A673 (cell line): ENCODE data around the gene OXSM. TPM values are rescaled to one million over a fixed set of nuclear protein-coding genes. Genes with fewer than 3 reads are reported as not detected.

Experiments
- BruUV-seq: library from RNA; stranded (reverse); fragments of 400-500 nt; replicated peaks from 2 replicates; lab custom pipeline; 2021; lab: Mats Ljungman, UMichigan
- CTCF ChIA-PET: fragments of 300-600 bp; sonication (Branson Sonifier 250); formaldehyde crosslinking; loops from one replicate; lab custom pipeline; 2022; ENCODE audit warnings: antibody characterized with exemption; lab: Charles Lee
- POLR2A ChIA-PET: fragments of 300-600 bp; sonication (Branson Sonifier 250); formaldehyde crosslinking; loops from one replicate; lab custom pipeline; 2022; ENCODE audit warnings: antibody characterized with exemption; ENCODE audit not compliant: low non-redundant PET; lab: Charles Lee
- DNase-seq: peaks from one replicate; pipeline ENCODE4 v3.0.0-alpha.2; 2015; ENCODE audit warnings: low spot score
- H3K27ac ChIP-seq: fragments of 200-600 bp; sonication (generic); 2 replicates; pipeline ENCODE4 v1.5.1; 2016; ENCODE audit warnings: mixed run types, low read depth, mild to moderate bottlenecking, mixed read lengths, antibody characterized with exemption, low read length; ENCODE audit not compliant: poor library complexity, severe bottlenecking
- H3K27me3 ChIP-seq: fragments of 200-600 bp; sonication (generic); replicated peaks from 2 replicates; pipeline ENCODE4 v1.6.1; 2017; ENCODE audit warnings: mixed run types, low read depth, mild to moderate bottlenecking, mixed read lengths, antibody characterized with exemption, low read length; ENCODE audit not compliant: insufficient read depth, poor library complexity
- H3K36me3 ChIP-seq: fragments of 200-600 bp; sonication (generic); 2 replicates; pipeline ENCODE4 v1.6.1; 2016; ENCODE audit warnings: mixed run types, mild to moderate bottlenecking, mixed read lengths, antibody characterized with exemption, low read length; ENCODE audit not compliant: insufficient read depth, poor library complexity, severe bottlenecking
- H3K4me1 ChIP-seq: fragments of 200-600 bp; sonication (generic); 2 replicates; pipeline ENCODE4 v1.6.1; 2017; ENCODE audit warnings: mixed run types, mild to moderate bottlenecking, mixed read lengths, antibody characterized with exemption, low read length; ENCODE audit not compliant: insufficient read depth, poor library complexity, severe bottlenecking
- H3K4me3 ChIP-seq: fragments of 200-600 bp; sonication (generic); 2 replicates; pipeline ENCODE4 v1.5.1; 2016; ENCODE audit warnings: low read depth, mixed run types, mild to moderate bottlenecking, mixed read lengths, low read length; ENCODE audit not compliant: poor library complexity, severe bottlenecking
- H3K9me3 ChIP-seq: fragments of 200-600 bp; sonication (generic); 2 replicates; pipeline ENCODE4 v1.6.1; 2016; ENCODE audit warnings: mixed run types, low read depth, mild to moderate bottlenecking, mixed read lengths, antibody characterized with exemption, low read length; ENCODE audit not compliant: poor library complexity, severe bottlenecking
- EZH2 ChIP-seq: fragments of 200-600 bp; sonication (generic); IDR thresholded peaks from 2 replicates; pipeline ENCODE4 v1.6.1; 2017; ENCODE audit warnings: borderline replicate concordance, low read depth, mild to moderate bottlenecking, mixed read lengths, antibody characterized with exemption, low read length; ENCODE audit not compliant: poor library complexity, severe bottlenecking
- intact Hi-C: fragments of 100-400 bp; cut with micrococcal nuclease; formaldehyde crosslinking; loops from one replicate; pipeline ENCODE4 v1.10.0; 2022; ENCODE audit not compliant: unreplicated experiment
- total RNA-seq: library from RNA; stranded (reverse); gene quantifications from 2 replicates; pipeline ENCODE4 v1.2.3, GENCODE V29; 2021
- TF ChIP-seq, protein P1 (sequence below): fragments of 300-800, 200-600 bp; sonication (generic); conservative IDR thresholded peaks from 2 replicates; pipeline ENCODE4 v1.5.1; 2017; ENCODE audit warnings: low read depth, mild to moderate bottlenecking, antibody characterized with exemption, low read length, moderate library complexity, mixed read lengths

The OXSM gene
- total RNA-seq, 1 experiment from 2014 or later = 7.6 TPM

DNA sequence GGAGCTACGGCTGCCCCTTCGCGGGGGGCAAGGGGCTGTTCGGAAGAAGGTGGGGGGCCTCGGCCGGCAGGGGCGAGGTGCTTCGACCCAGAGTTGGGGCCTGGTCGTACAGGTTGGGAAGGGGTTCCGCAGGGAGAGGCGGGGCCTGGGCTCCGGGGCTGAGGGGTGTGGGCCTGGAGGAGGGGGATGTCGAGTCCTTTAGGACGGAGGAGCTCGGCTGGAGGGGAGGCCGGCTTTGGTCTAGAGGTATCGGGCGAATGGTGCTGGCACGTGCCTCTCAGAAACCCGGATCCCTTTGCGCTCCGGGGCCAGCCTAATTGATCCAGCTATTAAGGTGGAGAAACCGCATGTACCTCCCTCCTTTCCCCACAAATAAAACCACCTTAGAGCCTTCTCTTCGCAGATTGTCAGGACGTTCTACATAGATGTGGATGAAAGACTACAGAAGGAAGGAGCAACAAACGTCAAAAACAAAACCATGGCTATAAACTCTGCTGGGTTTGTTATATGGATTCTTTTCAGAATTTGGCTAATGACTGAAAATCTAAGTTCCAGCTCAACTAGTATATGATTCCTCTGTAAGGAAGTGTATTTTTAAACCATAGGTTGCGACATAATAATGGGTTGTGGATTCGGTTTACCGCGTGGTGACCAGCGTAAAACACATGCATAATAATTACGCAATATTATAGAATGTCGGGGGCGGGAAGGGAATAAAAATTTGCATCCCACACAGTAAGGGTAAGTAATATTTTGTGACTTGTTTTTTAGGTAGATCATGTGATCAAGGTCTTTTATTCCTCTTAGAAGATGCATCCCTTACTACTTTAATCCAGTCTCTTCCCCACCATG, 6.0 kb upstream of the OXSM start:
- ChIA-PET POLR2A (interaction anchor here (0.7 kb wide), 1 partner anchor 136 kb away, joined by 5 read pairs; no protein-coding TSS in a partner anchor), CTCF (interaction anchor here (0.6 kb wide), 2 partner anchors 242 to 1291 kb away, joined by 5 to 6 read pairs; no protein-coding TSS in a partner anchor)
- no peak overlapping the region for H3K27ac ChIP-seq
- peaks cover 13% of the 10 kb centered on the region for H3K4me1 ChIP-seq
- H3K4me3 ChIP-seq = peak overlapping the region; percentile 96
- BruUV-seq = TSS peak; percentile 67
- TF ChIP-seq, protein P1, sequence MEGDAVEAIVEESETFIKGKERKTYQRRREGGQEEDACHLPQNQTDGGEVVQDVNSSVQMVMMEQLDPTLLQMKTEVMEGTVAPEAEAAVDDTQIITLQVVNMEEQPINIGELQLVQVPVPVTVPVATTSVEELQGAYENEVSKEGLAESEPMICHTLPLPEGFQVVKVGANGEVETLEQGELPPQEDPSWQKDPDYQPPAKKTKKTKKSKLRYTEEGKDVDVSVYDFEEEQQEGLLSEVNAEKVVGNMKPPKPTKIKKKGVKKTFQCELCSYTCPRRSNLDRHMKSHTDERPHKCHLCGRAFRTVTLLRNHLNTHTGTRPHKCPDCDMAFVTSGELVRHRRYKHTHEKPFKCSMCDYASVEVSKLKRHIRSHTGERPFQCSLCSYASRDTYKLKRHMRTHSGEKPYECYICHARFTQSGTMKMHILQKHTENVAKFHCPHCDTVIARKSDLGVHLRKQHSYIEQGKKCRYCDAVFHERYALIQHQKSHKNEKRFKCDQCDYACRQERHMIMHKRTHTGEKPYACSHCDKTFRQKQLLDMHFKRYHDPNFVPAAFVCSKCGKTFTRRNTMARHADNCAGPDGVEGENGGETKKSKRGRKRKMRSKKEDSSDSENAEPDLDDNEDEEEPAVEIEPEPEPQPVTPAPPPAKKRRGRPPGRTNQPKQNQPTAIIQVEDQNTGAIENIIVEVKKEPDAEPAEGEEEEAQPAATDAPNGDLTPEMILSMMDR = no peak
- TF ChIP-seq EZH2 = no peak
- H3K27me3 ChIP-seq = no peaks in the 10 kb centered on the region
- no peaks in the 10 kb centered on the region for H3K9me3 ChIP-seq
- intact Hi-C loops = no loop called here
- peak; percentile 54 for DNase-seq
- H3K36me3 ChIP-seq = no peaks in the 10 kb centered on the region

DNA sequence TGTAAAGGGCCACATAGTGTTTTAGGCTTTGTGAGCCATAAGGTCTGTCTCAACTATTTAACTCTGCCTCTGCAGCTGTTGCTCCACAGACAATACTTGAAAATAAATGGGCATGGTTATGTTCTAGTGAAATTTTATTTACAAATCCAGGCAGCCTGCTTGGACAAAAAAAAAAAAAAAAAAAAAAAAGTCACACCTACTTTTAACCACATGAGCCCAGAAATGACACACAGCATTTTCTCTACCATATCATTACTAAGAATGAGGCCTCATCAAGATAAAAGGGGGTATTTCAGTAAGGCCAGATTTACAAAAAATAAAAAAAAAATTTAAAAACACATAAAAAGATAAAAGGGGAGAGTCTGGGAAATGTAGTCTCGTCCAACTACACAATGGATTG, 4.9 kb upstream of the OXSM start:
- POLR2A ChIA-PET = no interaction called here
- peaks cover 14% of the 10 kb centered on the region for H3K4me1 ChIP-seq
- no peak for DNase-seq
- no peak overlapping the region for H3K27ac ChIP-seq
- BruUV-seq = no TSS peak
- no peaks in the 10 kb centered on the region for H3K9me3 ChIP-seq
- TF ChIP-seq, protein P1 = no peak
- no peak for TF ChIP-seq EZH2
- H3K27me3 ChIP-seq = no peaks in the 10 kb centered on the region
- no peaks in the 10 kb centered on the region for H3K36me3 ChIP-seq
- CTCF ChIA-PET = no interaction called here
- no peak overlapping the region for H3K4me3 ChIP-seq
- intact Hi-C loops = no loop called here

DNA sequence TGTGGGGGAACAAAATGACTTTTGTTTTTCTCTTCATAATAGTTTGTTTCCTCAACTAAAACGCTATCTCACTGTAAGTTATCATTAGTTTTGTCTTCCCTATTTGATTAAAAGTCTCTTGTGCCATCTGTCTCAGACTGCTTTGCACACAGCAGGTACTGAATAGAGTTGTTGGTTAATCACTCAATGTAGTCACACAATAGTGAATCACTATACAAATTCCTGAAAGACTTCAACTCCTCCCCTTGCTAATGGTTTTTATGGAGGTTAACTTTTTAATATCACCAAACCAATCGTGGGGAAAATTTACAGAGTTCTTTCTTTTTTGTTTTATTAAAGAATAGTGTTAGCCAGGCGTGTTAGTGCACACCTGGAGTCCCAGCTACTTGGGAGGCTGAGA, 4.1 kb upstream of the OXSM start:
- no peaks in the 10 kb centered on the region for H3K36me3 ChIP-seq
- ChIA-PET POLR2A (no interaction called here), CTCF (no interaction called here)
- DNase-seq = no peak
- H3K27ac ChIP-seq = no peak overlapping the region
- H3K27me3 ChIP-seq = no peaks in the 10 kb centered on the region
- TF ChIP-seq EZH2 = no peak
- TF ChIP-seq, protein P1 = no peak
- no peak overlapping the region for H3K4me3 ChIP-seq
- no TSS peak for BruUV-seq
- intact Hi-C loops = no loop called here
- H3K4me1 ChIP-seq = peaks cover 14% of the 10 kb centered on the region
- no peaks in the 10 kb centered on the region for H3K9me3 ChIP-seq
